Lower leg skin (tissue), 4 donors: Measurements from ENCODE around the gene TLE1. TPM values are rescaled to one million over a fixed set of nuclear protein-coding genes. Genes with fewer than 3 reads are reported as not detected.
"Not testable (repeated sequence)": the region's sequence is repeated elsewhere in the genome, so short reads cannot be mapped to it uniquely, and the experiment has no call there.

Experiments used
- DNase-seq, 2 donors: peaks; one replicate each; pipeline ENCODE4 v3.0.0-alpha.2; 2019; ENCODE audit warnings: low spot score in 2 of 2
- H3K4me3 ChIP-seq: fragments of 200-600 bp; sonication (generic); 2 replicates; pipeline ENCODE4 v1.5.1; 2017; ENCODE audit warnings: mild to moderate bottlenecking, low read depth; ENCODE audit not compliant: poor library complexity, severe bottlenecking
- CTCF ChIP-seq, 3 donors: fragments of 450-650 bp; IDR thresholded peaks; one replicate each; pipeline ENCODE4 v1.5.1; 2016; ENCODE audit warnings: antibody characterized with exemption in 3 of 3, mild to moderate bottlenecking in 3 of 3, moderate library complexity in 2 of 3
- POLR2A ChIP-seq, 2 donors: fragments of 450-650 bp; IDR thresholded peaks; one replicate each; pipeline ENCODE4 v1.6.1; 2016 to 2017; ENCODE audit warnings: antibody characterized with exemption in 2 of 2, mild to moderate bottlenecking in 1 of 2, moderate library complexity in 1 of 2
- WGBS, 2 donors: methylation state at CpG; one replicate each; pipeline ENCODE4 v1.1.5; 2018; 5-methylcytosine and 5-hydroxymethylcytosine counted together
- intact Hi-C: fragments of 100-400 bp; cut with DNase I; formaldehyde crosslinking; loops from one replicate; pipeline ENCODE4 v1.15.0; 2023; ENCODE audit warnings: low total_unique reads
- total RNA-seq, 4 donors: library from RNA; depleted of rRNA; stranded (reverse); fragments of >200 nt; gene quantifications; one replicate each; pipeline ENCODE4 v1.1.0, GENCODE V29; 2016

Gene TLE1
- total RNA-seq: 10 to 100 TPM; 42.0 to 63.3 (median 43.7) TPM

DNA sequence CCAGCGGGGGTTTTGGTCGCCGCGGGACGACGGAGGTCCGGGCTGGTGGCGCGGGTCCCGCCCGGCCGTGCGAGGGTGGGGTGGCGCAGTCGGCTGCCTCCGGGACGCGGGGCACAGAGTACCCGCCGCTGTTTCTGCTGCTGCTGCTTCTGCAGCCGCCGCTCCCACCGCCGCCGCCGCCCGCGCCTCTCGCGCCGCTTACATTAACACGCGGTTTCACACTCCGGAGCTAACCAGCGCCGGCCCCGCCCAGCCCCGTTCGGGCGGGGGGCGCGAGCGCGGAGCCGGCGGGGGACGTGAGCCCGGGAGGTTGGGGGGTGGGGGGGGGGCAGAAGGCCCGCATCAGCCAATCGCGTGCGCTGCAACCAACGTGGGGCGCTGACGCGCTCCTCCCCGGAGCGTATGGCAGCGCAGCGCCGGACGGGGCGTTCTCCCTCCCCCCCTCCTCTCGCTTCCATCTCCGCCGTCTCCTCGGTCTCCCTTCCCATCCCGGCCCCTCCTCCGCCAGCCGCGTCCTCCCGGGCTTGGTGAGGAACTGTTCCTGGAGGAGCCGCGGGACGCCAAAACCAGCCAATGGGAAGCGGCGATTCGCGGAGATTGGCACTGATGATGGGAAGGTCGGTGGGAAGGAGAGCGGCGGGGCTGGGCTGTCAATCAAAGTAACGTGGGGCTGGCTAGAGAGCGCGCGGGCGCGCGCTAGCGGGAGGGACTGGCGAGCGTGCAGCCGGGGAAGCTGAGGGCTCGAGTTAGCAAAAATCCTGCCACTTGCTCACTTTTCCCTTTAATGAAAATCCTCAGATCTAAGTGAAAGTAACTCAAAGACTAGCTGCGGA is at the start of gene TLE1:
TLE1 (minus strand) TSS at position 205 of the 833 bp plus-strand sequence. CDS start 1,307 bp downstream, outside the sequence.
- WGBS, 2 donors: 1% methylated on average over 28 to 49 of the region's 95 CpGs
- intact Hi-C loops: loop anchor here (10.0 kb wide), 1 partner anchor 165 kb away; no protein-coding TSS in a partner anchor
- peak within 1 kb of the TSS; percentile 62 for H3K4me3 ChIP-seq
- TF ChIP-seq POLR2A (IDR thresholded peaks at IDR 0.05): no peak
- no peak for TF ChIP-seq CTCF (IDR thresholded peaks at IDR 0.05)
- DNase-seq: peak; percentile 99 to 100

- 29 to 32% methylated on average over 6 of the region's 6 CpGs for WGBS, 2 donors
- H3K4me3 ChIP-seq: no peak overlapping the region
- intact Hi-C loops: no loop called here
- peak in 1 of 2 donors; percentile 42 for DNase-seq
- TF ChIP-seq POLR2A (IDR thresholded peaks at IDR 0.05) (no peak), CTCF (IDR thresholded peaks at IDR 0.05) (no peak)
Observed at GRCh38 chr9:81737871-81738507, 48.6 kb upstream of the TLE1 start.

GRCh38 chr9:81730498-81730897 is 41.2 kb upstream of the TLE1 start:
- intact Hi-C loops, H3K4me3 ChIP-seq: not testable (repeated sequence)

GRCh38 chr9:81729135-81729534 is 39.8 kb upstream of the TLE1 start:
- intact Hi-C loops: no loop called here
- no peak overlapping the region for H3K4me3 ChIP-seq
- 82 to 89% methylated on average over 4 of the region's 4 CpGs for WGBS, 2 donors
- no peak for TF ChIP-seq CTCF (IDR thresholded peaks at IDR 0.05)
- no peak for DNase-seq

More at GRCh38 chr9:81730498-81730897, 41.2 kb upstream of the TLE1 start:
- 67 to 92% methylated on average over 3 of the region's 3 CpGs for WGBS, 2 donors
- DNase-seq: not testable (repeated sequence)

DNA sequence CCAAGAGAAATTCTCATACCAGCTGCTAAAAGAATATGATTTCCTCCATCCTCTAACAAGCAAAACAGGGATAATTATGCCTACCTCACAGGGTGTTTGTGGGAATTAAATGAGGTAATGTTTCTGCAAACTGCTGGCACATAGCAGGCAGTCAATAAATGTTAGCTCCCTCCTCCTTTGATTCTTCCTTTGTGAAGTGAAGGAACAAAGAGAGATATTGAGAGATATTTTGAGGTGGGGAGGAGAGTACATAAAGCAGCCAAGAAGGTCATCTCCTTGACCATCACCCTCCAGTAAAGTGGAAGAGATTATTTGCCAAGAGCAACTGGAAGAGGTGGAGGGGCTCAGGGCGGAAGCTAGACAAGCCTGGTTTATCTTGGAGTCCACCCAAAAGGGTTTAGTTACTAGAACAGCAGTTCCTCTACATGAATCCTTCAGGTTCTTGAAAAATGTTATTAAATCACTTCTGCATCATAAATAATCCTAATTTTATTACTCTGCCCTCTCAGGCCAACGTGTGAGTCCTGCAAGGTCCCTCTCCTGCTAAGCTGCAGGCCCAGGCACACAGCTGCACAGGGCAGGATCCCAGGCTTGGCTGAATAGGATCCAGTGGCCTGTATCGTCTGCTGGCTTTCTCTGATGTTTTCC is 35.0 kb upstream of the TLE1 start:
- intact Hi-C loops: no loop called here
- DNase-seq: no peak
- TF ChIP-seq POLR2A (IDR thresholded peaks at IDR 0.05) (no peak), CTCF (IDR thresholded peaks at IDR 0.05) (no peak)
- no peak overlapping the region for H3K4me3 ChIP-seq
- WGBS, 2 donors: 61 to 69% methylated on average over 3 of the region's 3 CpGs

DNA sequence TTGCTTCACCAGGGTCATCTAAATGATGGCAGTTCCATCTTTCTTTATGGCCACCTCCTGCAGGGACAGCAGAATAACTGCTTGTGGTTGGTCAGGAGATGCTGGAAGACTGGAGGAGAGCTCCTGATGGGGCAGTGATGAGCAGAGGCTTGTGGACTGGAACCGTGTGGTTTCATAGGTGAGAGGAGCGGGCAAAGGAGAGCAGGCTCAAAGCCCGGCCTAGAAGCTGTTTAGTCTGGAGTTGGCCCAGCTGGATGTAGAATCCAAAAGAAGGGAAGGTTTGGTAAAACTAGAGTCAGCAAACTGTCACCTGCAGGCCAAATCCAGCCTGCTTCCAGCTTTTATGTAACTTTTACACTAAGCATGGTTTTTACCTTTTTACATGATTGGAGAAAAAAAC is 32.9 kb upstream of the TLE1 start:
- DNase-seq: no peak
- intact Hi-C loops: no loop called here
- TF ChIP-seq POLR2A (IDR thresholded peaks at IDR 0.05): no peak
- TF ChIP-seq CTCF (IDR thresholded peaks at IDR 0.05): no peak
- WGBS, 2 donors: 92 to 97% methylated on average over 3 of the region's 3 CpGs
- H3K4me3 ChIP-seq: no peak overlapping the region
